ENCODE measurements around the gene EVI5L. TPM values are rescaled to one million over a fixed set of nuclear protein-coding genes. Genes with fewer than 3 reads are reported as not detected.

The EVI5L gene
- total and polyA plus RNA-seq, 2 of the 13 experiments (the other 11 are each of a cell fraction or from before 2014, with no cell fraction given): 1.7 to 2.4 TPM

GRCh38 chr19:7887408-7888144 lies 57.6 kb downstream of the EVI5L start (continued):
- 0 out of 2 replicates have a peak, but pooled peaks have one; percentile 32 for TF ChIP-seq ZBTB4 (CRISPR knock-in tag; IDR thresholded peaks at IDR 0.05; ENCODE audit: borderline replicate concordance)
- TF ChIP-seq ZNF33B (CRISPR knock-in tag; IDR thresholded peaks at IDR 0.05): no peak
- no peak; the same call in 1 of the 2 replicates for TF ChIP-seq MYPOP (CRISPR knock-in tag; IDR thresholded peaks at IDR 0.05)
- no peak for TF ChIP-seq CREB3 (CRISPR knock-in tag; IDR thresholded peaks at IDR 0.05)
- TF ChIP-seq ZNF362 (CRISPR knock-in tag; IDR thresholded peaks at IDR 0.05; ENCODE audit: borderline replicate concordance): no peak
- TF ChIP-seq SSRP1 (CRISPR knock-in tag; IDR thresholded peaks at IDR 0.05): no peak
